A549 treated with ZK216348 at 1 μM for 4 hours (cell line): ENCODE measurements around the gene GID8. TPM values are rescaled to one million over a fixed set of nuclear protein-coding genes. Genes with fewer than 3 reads are reported as not detected.

ENCODE experiments used
- total RNA-seq: library from RNA; stranded (reverse); fragments of 200-300 nt; extraction: Qiagen RNA extraction; gene quantifications from 5 replicates; pipeline ENCODE4 v1.2.3, GENCODE V29; 2022; ENCODE audit warnings: low read depth

The GID8 gene
- total RNA-seq = 21.2 to 22.6 TPM (median 22.1 TPM) in 5 replicates

DNA sequence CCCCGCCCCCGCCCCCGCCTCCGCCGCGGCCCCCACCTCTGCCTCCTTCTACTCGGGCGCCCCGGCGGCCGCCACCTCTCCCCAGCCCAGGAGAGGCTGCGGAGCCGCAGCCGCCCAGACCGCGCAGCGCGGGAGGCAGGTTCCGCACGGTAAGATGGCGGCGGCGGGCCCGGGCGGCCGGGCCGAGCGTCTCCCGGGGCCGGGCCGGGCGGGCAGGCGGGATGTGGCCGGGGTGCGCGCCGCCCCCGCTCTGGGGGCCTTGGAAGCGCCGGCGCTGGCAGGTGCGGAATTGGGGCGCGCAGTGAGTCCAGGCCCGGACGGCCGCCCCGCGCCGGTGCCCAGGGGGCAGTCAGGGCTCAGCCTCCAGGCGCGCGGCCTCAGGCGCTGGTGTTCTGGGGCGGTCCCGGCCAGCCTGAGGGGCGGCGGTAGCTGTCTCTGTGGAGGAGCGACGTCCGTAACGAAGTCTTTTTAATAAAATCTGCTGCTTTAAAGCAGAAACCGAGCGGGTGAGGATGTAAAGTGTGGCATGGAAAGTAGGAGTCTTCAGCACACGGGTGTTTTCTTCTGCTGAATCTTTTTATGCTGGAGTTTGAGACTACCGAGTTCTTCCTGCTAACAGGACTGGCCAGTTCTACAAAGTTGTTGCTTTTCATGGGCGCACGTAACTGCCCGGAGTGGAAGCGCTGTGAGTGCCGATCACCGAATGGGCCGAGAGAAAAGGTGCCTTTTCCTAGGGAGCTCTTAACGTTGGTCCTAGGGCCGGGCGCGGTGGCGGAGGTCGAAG lies at the start of gene GID8:
TSS of gene GID8 (plus strand) at position 43 of the 784 bp plus-strand sequence. CDS start 3,356 bp downstream, outside the sequence.

DNA sequence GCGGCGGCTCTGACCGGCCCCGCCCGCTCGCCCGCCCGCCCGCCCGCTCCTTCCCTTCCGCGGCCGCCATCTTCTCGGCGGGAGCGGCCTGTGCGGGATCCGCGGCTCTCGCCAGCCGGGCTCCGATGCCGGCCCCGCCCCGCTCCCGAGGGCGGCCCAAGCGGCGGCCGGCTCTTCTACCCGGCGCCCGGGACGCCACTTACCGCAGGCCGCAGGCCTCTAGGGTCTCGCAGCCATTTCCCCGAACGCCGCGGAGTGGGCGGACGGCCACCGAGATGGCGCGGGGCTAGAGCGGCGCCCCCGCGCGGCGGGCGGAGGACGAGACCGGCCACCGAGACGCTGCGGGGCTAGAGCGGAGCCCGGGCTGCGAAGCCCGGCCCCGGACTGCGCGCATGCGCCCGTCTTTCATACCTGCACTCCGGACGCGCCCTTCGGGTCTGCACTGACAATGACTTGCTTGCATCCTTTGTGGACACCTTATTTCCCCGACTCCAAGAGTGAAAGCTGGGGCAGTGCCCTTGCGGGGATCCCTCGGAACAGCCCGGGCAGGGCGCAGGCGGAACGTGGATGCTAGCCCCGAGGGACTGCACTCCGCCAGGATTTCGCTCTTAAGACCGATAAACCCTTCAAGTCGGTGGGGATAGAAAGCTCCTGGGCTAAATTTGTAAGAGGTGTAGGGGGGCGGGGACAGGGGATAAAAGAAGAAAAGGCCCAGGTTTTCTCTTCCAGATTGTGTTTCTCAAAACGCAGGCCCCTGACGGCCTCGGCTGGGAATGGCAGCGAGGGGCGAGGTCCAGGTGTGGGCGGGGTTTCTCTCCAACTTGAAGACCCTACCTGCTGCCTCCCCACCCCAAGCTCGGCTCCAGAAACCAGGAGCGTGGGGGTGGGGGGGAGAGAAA lies 11.5 kb upstream of the GID8 start, which contains the start of gene DIDO1:
TSS of gene DIDO1 (minus strand) at position 277 of the 899 bp plus-strand sequence.

DNA sequence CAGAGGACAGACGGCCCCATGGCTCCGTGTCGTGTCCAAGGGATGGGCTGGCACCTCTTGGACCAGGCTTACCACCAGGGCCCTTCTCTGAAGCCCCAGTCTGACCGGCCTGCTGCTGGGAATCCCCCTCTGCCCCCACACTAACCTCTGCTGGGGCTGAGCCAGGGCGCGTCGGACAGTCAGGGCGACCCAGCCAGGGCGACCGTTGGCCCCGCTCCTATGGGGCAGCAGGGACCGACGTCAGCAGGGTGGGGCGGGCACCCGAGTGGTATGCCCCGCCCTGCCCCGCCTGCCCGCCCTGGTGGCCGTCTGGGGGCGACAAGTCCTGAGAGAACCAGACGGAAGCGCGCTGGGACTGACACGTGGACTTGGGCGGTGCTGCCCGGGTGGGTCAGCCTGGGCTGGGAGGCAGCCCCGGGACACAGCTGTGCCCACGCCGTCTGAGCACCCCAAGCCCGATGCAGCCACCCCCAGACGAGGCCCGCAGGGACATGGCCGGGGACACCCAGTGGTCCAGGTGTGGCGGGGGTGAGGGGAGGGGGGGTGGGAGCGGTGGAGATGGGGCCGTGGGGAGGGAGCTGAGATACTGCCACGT lies 14.5 kb downstream of the GID8 start, which contains the start of gene SLC17A9:
TSS of gene SLC17A9 (plus strand) at position 337 of the 595 bp plus-strand sequence. CDS start at position 459, 122 bp downstream.

Other genes starting within 250 kb of the GID8 start
- gene NTSR1, start 229.3 kb upstream of the GID8 start, total RNA-seq = 0.10 to 0.19 TPM (median 0.14 TPM) in 4 of 5 replicates, not detected in the other
- 20.1 to 24.8 TPM (median 23.6 TPM) in 5 replicates for gene MRGBP, start 141.7 kb upstream of the GID8 start, total RNA-seq
- gene OGFR, start 133.3 kb upstream of the GID8 start, total RNA-seq = 32.8 to 52.9 TPM (median 49.1 TPM) in 5 replicates
- 0.21 to 0.81 TPM (median 0.49 TPM) in 5 replicates for gene COL9A3, start 121.1 kb upstream of the GID8 start, total RNA-seq
- gene TCFL5, start 76.3 kb upstream of the GID8 start, total RNA-seq = 2.9 to 5.6 TPM (median 4.8 TPM) in 5 replicates
- 17.9 to 27.4 TPM (median 23.7 TPM) in 5 replicates for gene DIDO1, start 11.6 kb upstream of the GID8 start, total RNA-seq
- 0.35 TPM in 1 of 5 replicates, not detected in the others for gene SLC17A9, start 14.6 kb downstream of the GID8 start, total RNA-seq
- not detected in 5 replicates for gene BHLHE23, start 68.8 kb downstream of the GID8 start, total RNA-seq